Heart left ventricle (tissue), 13 donors: Measurements from ENCODE around the gene POU4F1.

Experiments used
- POLR2A ChIP-seq, 2 donors: fragments of 450-650 bp; IDR thresholded peaks; one replicate each; pipeline ENCODE4 v1.6.1; 2017; ENCODE audit warnings: antibody characterized with exemption in 2 of 2, mild to moderate bottlenecking in 2 of 2, moderate library complexity in 2 of 2
- TF ChIP-seq, protein P1 (sequence below), 12 donors: fragments of 200-600 bp; sonication (generic) in 4 of 12; IDR thresholded peaks; one replicate each; pipeline versions ENCODE4 v1.5.0 to v1.8.0; 2018 to 2022; ENCODE audit warnings: antibody characterized with exemption in 12 of 12, mild to moderate bottlenecking in 5 of 12
- donor health status: ischemic (EF 13 %, LVEDD 7.1; RV severe dilation, severe dysfunction).
- donor health status: DM: no; HTN: yes; CAD: no.
- donor health status: DM: no; HTN: no; CAD: no.
- donor health status: ischemic (EF 25% LVEDD 6.9; RV normal size, moderate dysfunction).
- donor health status: ischemic (EF 25% LVEDD 5.7; RV mildly dilated, moderate dysfunction).
- donor health status: ischemic (EF 35%, LVEDD 5.7; RV mildly dilated, moderate dysfunction).
- donor health status: nonischemic (EF 11% LVEDD 7.7; RV severe dilation, severe dysfunction).
- donor health status: DM: yes; HTN: yes; CAD: no.
- donor health status: PGD.
- donor health status: ischemic (EF 29% LVEDD 5.4; RV normal size, mild dysfunction).
- donor health status: nonischemic (EF 23%, LVEDD 6.1; RV moderate dilation, normal function).

DNA sequence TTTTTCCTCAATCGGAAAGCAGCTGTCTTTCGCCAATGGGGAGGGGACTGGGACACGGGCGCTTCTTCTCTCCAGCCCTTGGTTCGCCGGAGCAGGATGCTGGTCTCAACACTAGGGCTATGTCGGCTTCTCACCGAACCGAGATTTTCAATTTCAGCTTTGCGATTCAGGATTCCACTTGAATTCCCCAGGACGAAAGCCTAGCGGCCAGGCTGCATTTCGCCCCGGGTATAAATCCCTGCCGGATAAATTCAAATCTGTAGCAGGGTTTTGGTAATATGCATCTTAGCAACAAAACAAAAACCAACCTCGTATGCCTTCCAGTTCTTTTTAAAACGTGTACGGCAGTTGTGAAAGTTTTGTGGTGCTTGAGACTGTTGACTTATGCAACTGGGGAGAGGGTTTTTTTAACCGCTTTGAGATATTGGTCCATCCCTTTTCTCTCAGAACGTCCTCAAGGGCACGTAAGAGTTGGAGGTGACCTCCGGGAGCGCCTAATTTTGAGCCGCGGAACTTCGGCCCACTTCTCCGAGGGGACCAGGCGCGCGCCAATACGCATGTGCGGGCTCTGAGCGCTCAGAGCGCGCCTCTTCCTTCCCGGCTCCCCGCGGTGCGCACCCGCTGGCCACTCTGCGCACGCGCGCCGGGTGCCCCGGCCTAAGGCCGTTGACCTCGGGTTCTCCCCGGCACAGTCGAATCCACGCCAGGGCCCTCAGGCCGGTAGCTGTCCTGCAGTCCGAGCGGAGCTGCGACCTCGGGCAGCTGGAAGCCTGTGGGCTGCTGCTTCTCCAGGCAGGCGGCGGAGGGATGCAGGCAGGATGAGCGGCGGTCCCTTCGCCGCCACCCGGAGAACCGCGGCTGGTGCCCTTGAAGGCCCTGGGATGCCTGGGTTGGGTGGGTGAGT is 7.6 kb downstream of the POU4F1 start:
- TF ChIP-seq, protein P1, sequence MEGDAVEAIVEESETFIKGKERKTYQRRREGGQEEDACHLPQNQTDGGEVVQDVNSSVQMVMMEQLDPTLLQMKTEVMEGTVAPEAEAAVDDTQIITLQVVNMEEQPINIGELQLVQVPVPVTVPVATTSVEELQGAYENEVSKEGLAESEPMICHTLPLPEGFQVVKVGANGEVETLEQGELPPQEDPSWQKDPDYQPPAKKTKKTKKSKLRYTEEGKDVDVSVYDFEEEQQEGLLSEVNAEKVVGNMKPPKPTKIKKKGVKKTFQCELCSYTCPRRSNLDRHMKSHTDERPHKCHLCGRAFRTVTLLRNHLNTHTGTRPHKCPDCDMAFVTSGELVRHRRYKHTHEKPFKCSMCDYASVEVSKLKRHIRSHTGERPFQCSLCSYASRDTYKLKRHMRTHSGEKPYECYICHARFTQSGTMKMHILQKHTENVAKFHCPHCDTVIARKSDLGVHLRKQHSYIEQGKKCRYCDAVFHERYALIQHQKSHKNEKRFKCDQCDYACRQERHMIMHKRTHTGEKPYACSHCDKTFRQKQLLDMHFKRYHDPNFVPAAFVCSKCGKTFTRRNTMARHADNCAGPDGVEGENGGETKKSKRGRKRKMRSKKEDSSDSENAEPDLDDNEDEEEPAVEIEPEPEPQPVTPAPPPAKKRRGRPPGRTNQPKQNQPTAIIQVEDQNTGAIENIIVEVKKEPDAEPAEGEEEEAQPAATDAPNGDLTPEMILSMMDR (IDR thresholded peaks at IDR 0.05), result no peak
- TF ChIP-seq POLR2A (IDR thresholded peaks at IDR 0.05), result no peak
